GM10266 (cell line): ENCODE measurements around the gene ADAM33.

Experiments used
- DNase-seq: peaks from one replicate; pipeline ENCODE4 v3.0.0; 2012; ENCODE audit errors: extremely low spot score
- CTCF ChIP-seq: IDR thresholded peaks from 2 replicates; pipeline ENCODE4 v1.5.1; 2012; ENCODE audit warnings: mild to moderate bottlenecking, low read depth; ENCODE audit not compliant: control insufficient read depth, insufficient read depth; ENCODE audit errors: missing control alignments

The ADAM33 gene

GRCh38 chr20:3652221-3652620, 29.6 kb downstream of the ADAM33 start:
- no peak for DNase-seq
- TF ChIP-seq CTCF, result no peak

- no peak for TF ChIP-seq CTCF
These were observed 30.4 kb downstream of the ADAM33 start for GRCh38 chr20:3651204-3651962.

GRCh38 chr20:3648951-3649350, 32.9 kb downstream of the ADAM33 start:
- DNase-seq, result no peak

More at GRCh38 chr20:3651204-3651962, 30.4 kb downstream of the ADAM33 start:
- DNase-seq, result no peak

GRCh38 chr20:3647473-3647872, 34.3 kb downstream of the ADAM33 start:
- no peak for TF ChIP-seq CTCF
- DNase-seq, result no peak

More at GRCh38 chr20:3648951-3649350, 32.9 kb downstream of the ADAM33 start:
- no peak for TF ChIP-seq CTCF

GRCh38 chr20:3646651-3647050, 35.2 kb downstream of the ADAM33 start:
- no peak for TF ChIP-seq CTCF
- no peak for DNase-seq

GRCh38 chr20:3646067-3646440, 35.8 kb downstream of the ADAM33 start:
- DNase-seq, result no peak
- no peak for TF ChIP-seq CTCF

GRCh38 chr20:3645309-3646066, 36.3 kb downstream of the ADAM33 start:
- no peak for TF ChIP-seq CTCF
- no peak for DNase-seq
